AG04449 (cell line): ENCODE data around the gene PDE7B.

Experiments used
- CTCF ChIA-PET: fragments of 350-600 bp; formaldehyde crosslinking; extraction: SDS; loops from one replicate; lab custom pipeline; 2021; ENCODE audit warnings: antibody characterized with exemption; lab: Yijun Ruan, JAX
- POLR2A ChIA-PET: fragments of 400-600, 350-600 bp; formaldehyde crosslinking; extraction: SDS; loops from one replicate; lab custom pipeline; 2020; ENCODE audit warnings: antibody characterized with exemption, inconsistent platforms; lab: Yijun Ruan, JAX
- DNase-seq: peaks from one replicate; pipeline ENCODE4 v3.0.0-alpha.2; 2010; ENCODE audit warnings: low read depth, low spot score
- H3K4me3 ChIP-seq: 2 replicates; pipeline ENCODE4 v1.5.1; 2011; ENCODE audit warnings: low read depth, mild to moderate bottlenecking, control low read depth, low read length
- TF ChIP-seq, protein P1 (sequence below): IDR thresholded peaks from one replicate; pipeline ENCODE4 v1.5.1; 2011; ENCODE audit warnings: mild to moderate bottlenecking, moderate library complexity, low read length, control low read depth, inconsistent platforms; ENCODE audit not compliant: insufficient read depth; ENCODE audit errors: missing control alignments

Gene PDE7B

DNA sequence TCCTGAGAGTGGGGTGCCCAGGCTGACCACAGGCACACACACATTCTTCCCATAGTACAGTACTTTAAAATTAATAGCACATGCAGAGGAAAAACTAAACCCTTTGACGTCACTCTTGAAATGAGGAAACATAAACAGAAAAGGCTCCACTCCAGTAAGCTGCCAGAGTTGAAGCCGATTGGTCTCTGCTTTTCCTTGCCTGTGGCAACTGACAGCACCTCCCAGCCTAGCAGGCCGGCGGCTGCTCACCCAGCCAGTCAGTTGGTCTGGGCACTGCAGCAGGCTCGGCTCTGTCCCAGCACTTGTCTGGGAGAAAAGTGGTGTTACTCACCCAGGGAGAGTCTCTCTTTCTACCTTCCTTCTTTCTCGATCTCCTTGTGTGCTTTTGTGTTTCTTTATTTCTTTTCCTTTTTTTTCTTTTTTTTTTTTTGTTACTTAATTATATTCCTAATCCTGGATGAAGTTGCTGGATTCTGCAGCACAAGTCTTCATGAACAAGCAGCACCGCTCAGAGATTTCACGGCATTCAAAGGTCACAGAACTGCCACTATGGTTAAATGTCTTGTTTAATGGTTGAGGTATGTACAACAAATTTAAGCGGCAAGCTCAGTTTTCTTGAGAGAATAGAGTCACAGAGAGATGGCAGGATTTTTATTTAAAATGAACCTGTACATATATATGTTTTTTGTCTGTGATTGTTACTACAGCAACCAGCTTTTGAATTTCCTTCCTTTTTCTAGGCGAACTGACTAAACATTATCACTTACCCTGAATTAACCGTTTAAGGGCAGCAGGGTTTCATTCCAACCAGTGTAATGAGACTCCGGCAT, at the start of gene PDE7B:
Gene PDE7B, plus strand, starts transcription at position 260 of the 830 bp plus-strand sequence.
- peak within 1 kb of the TSS; percentile 66 for H3K4me3 ChIP-seq
- POLR2A ChIA-PET, result interaction anchor here (0.7 to 1.2 kb wide), 2 partner anchors 29 to 267 kb away, joined by 3 to 6 read pairs; no protein-coding TSS in a partner anchor
- CTCF ChIA-PET, result interaction anchor here (0.8 to 3.5 kb wide), 6 partner anchors 14 to 375 kb away, joined by 3 to 23 read pairs (median 4); no protein-coding TSS in a partner anchor
- TF ChIP-seq, protein P1, sequence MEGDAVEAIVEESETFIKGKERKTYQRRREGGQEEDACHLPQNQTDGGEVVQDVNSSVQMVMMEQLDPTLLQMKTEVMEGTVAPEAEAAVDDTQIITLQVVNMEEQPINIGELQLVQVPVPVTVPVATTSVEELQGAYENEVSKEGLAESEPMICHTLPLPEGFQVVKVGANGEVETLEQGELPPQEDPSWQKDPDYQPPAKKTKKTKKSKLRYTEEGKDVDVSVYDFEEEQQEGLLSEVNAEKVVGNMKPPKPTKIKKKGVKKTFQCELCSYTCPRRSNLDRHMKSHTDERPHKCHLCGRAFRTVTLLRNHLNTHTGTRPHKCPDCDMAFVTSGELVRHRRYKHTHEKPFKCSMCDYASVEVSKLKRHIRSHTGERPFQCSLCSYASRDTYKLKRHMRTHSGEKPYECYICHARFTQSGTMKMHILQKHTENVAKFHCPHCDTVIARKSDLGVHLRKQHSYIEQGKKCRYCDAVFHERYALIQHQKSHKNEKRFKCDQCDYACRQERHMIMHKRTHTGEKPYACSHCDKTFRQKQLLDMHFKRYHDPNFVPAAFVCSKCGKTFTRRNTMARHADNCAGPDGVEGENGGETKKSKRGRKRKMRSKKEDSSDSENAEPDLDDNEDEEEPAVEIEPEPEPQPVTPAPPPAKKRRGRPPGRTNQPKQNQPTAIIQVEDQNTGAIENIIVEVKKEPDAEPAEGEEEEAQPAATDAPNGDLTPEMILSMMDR, result no peak
- DNase-seq, result peak; percentile 97

DNA sequence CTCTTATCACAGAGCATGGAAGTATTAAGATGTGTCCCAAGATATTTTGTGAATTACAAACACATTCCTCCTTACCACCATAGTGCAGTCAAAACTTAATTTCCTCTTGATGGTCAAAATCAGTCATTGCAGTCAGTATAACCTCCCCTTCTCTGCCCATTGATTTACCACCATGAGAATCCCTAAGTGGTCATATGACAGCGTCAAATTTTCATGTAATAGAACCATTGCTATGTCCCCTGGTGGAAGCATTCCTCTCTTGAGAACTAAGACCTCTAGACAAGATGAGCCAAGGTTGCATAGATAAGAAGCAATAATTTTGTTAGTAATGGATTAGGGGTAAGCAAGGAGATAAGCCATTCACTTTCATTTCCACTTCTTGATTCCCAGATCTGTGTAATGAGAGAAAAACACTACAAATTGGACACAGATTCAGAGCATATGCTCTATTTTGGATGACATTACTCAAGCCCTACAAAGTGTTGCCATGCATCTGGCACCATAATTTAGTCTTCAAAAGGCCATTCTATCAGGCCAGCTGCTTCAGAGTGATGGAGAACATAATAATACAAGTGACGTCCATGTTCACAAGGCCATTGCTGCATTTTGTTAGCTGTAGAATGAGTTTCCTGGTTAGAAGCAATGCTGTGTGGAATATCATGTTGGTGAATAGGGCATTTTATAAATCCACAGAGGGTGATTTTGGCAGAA, 49.6 kb upstream of the PDE7B start:
- TF ChIP-seq, protein P1, result no peak
- no peak overlapping the region for H3K4me3 ChIP-seq
- ChIA-PET CTCF (no interaction called here), POLR2A (no interaction called here)
- DNase-seq, result no peak

DNA sequence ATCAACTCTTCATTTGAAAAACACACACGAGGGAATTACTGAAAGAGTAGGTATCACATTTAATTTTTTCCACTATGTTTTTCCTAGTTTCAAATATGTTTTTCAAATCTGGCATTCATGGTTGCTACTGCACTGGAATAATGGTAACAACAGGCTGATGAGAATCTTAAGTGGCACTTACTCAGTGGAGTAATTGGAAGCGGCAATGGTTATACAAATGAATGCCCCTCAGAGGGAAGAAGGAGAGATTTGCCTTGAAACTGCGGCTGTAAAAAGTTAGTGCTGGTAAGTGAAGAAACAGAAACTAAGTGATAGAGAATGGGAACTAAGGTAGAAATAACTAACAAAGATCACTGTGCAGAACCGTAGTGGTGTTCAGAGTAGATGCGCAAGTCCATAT, 41.0 kb upstream of the PDE7B start:
- no peak for DNase-seq
- ChIA-PET POLR2A (no interaction called here), CTCF (no interaction called here)
- TF ChIP-seq, protein P1, result no peak
- H3K4me3 ChIP-seq, result no peak overlapping the region

DNA sequence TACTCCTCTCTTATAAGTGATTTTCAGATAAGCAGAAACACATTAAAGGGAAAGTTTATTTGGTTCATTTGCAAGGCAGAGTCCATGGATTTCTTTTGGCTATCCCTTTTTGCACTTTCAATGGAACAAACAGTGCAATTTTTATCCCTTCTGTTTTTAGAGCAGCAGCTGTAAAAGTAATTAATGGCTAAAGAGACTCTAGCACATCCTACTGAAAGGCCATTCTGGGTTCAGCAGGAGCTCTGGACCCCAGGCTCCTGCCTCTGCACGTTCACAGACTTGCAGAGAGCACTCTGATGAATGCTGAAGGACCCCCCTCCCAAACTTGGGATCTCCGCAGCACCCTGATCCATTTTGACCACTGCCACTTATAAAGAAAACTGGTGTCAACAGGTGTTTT, 40.3 kb upstream of the PDE7B start:
- CTCF ChIA-PET, result no interaction called here

DNA sequence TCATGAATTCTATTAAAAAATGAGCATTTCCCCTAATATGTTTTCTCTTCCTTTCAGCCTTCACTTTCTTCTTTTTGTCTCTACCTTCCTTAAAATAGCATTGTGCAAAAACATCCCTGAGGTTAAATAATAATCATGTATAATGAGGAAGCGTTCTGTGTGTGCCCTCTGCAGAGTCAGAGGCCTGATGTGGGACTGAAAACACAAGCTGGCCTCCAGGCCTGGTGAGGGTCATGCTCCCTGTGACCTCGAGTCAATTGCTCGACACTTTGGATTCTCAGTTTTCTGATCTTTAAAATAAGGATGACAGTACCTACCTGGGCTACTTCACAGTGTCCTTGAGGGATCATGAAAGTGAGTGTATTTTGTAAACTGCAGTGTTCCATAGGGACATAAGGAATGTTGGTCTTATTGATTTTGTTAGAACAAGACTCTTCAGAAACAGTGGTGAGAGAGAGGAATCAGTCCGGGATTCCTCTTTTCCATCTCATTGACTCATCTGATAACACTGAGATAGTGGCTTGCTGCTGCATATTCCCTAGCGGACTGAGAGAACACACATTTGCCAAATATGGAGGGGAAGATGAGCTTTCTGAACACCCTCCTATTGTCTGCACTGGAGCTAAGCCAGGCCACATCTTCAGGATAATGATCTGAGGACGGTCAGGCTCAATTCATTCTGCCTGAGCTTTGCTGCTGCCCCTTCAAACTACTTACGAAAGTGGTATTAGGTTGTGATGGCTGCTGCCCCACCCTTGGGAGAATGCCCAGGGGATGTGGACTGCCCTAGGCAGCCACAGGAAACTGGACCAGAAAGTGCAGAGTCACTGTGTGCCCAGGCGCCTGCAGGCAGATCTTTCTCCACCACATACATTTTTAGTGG, 39.6 kb upstream of the PDE7B start:
- no peak overlapping the region for H3K4me3 ChIP-seq
- ChIA-PET POLR2A (interaction anchor here (0.7 kb wide), 1 partner anchor 187 kb away, joined by 3 read pairs; no protein-coding TSS in a partner anchor), CTCF (interaction anchor here (1.4 kb wide), 1 partner anchor 414 kb away, joined by 5 read pairs; no protein-coding TSS in a partner anchor)
- peak; percentile 26 for DNase-seq
- TF ChIP-seq, protein P1, result no peak

More for the DNA sequence above, 40.3 kb upstream of the PDE7B start:
- no peak overlapping the region for H3K4me3 ChIP-seq
- TF ChIP-seq, protein P1, result no peak
- POLR2A ChIA-PET, result no interaction called here
- DNase-seq, result no peak
